WTC11 (cell line): Measurements from ENCODE around the gene CNGA3.

ENCODE experiments used
- JUN ChIP-seq: sonication (generic); formaldehyde crosslinking; IDR thresholded peaks from 2 replicates; pipeline ENCODE4 v1.8.0; 2023; ENCODE audit warnings: mild to moderate bottlenecking, missing genetic modification reagents
- TEAD4 ChIP-seq: sonication (generic); formaldehyde crosslinking; IDR thresholded peaks from 2 replicates; pipeline ENCODE4 v1.8.0; 2022; ENCODE audit warnings: mild to moderate bottlenecking, missing genetic modification reagents
- TF ChIP-seq, protein P1 (sequence below): sonication (generic); formaldehyde crosslinking; IDR thresholded peaks from 2 replicates; pipeline ENCODE4 v1.8.1; 2023; ENCODE audit warnings: mild to moderate bottlenecking, missing genetic modification reagents, moderate library complexity
- TF ChIP-seq, protein P2 (sequence below): sonication (generic); formaldehyde crosslinking; IDR thresholded peaks from 2 replicates; pipeline ENCODE4 v1.8.1; 2022; ENCODE audit warnings: mild to moderate bottlenecking, missing genetic modification reagents, moderate library complexity, borderline replicate concordance
- TF ChIP-seq, protein P3 (sequence below): fragments of 200-600 bp; IDR thresholded peaks from 2 replicates; pipeline ENCODE4 v1.8.0; 2022; ENCODE audit warnings: antibody characterized with exemption

DNA sequence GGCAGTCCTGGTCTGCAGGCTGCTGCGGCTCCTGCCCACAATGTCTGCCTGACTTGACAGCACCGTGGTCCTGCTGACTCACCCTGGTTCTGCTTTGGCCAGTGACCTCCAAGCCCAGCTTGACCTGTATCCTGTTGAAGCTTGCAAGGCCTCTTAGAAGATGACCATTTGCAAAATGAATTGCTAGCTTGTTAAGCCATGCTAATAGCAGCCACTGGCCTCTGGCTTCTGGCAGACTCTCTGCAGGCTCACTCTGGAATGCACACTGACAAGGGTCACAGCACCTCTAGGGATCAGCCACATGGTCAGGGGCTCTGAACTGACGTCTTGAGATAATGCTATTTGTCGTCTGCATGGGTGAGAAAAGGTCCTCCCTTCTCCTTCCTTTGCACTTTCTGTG is 25.9 kb downstream of the CNGA3 start:
- TF ChIP-seq TEAD4 (CRISPR knock-in tag) = no peak
- TF ChIP-seq, protein P1, sequence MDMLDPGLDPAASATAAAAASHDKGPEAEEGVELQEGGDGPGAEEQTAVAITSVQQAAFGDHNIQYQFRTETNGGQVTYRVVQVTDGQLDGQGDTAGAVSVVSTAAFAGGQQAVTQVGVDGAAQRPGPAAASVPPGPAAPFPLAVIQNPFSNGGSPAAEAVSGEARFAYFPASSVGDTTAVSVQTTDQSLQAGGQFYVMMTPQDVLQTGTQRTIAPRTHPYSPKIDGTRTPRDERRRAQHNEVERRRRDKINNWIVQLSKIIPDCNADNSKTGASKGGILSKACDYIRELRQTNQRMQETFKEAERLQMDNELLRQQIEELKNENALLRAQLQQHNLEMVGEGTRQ (CRISPR knock-in tag) = no peak
- TF ChIP-seq, protein P2, sequence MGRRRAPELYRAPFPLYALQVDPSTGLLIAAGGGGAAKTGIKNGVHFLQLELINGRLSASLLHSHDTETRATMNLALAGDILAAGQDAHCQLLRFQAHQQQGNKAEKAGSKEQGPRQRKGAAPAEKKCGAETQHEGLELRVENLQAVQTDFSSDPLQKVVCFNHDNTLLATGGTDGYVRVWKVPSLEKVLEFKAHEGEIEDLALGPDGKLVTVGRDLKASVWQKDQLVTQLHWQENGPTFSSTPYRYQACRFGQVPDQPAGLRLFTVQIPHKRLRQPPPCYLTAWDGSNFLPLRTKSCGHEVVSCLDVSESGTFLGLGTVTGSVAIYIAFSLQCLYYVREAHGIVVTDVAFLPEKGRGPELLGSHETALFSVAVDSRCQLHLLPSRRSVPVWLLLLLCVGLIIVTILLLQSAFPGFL (CRISPR knock-in tag) = no peak
- TF ChIP-seq JUN (CRISPR knock-in tag) = no peak
- TF ChIP-seq, protein P3, sequence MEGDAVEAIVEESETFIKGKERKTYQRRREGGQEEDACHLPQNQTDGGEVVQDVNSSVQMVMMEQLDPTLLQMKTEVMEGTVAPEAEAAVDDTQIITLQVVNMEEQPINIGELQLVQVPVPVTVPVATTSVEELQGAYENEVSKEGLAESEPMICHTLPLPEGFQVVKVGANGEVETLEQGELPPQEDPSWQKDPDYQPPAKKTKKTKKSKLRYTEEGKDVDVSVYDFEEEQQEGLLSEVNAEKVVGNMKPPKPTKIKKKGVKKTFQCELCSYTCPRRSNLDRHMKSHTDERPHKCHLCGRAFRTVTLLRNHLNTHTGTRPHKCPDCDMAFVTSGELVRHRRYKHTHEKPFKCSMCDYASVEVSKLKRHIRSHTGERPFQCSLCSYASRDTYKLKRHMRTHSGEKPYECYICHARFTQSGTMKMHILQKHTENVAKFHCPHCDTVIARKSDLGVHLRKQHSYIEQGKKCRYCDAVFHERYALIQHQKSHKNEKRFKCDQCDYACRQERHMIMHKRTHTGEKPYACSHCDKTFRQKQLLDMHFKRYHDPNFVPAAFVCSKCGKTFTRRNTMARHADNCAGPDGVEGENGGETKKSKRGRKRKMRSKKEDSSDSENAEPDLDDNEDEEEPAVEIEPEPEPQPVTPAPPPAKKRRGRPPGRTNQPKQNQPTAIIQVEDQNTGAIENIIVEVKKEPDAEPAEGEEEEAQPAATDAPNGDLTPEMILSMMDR = no peak
